Astrocyte (in vitro differentiated cells and primary cell): ENCODE measurements around the gene ST3GAL6.

Experiments used
- CTCF ChIP-seq: IDR thresholded peaks from 2 replicates; pipeline ENCODE4 v1.5.1; 2011; ENCODE audit warnings: low read depth, mild to moderate bottlenecking, inconsistent platforms, low read length, moderate library complexity; ENCODE audit not compliant: insufficient read depth
- EZH2 ChIP-seq: IDR thresholded peaks from 2 replicates; pipeline ENCODE4 v1.6.1; 2012; ENCODE audit warnings: mild to moderate bottlenecking, low read length, inconsistent platforms; ENCODE audit not compliant: insufficient read depth

- TF ChIP-seq CTCF (no peak), EZH2 (peak; percentile 37)
These were observed 30.7 kb upstream of the ST3GAL6 start for GRCh38 chr3:98732286-98733052.
